Lower leg skin (tissue), 4 donors: ENCODE data around the gene BLID. TPM values are rescaled to one million over a fixed set of nuclear protein-coding genes. Genes with fewer than 3 reads are reported as not detected.

ENCODE experiments used
- DNase-seq, 2 donors: peaks; one replicate each; pipeline ENCODE4 v3.0.0-alpha.2; 2019; ENCODE audit warnings: low spot score in 2 of 2
- H3K4me3 ChIP-seq: fragments of 200-600 bp; sonication (generic); 2 replicates; pipeline ENCODE4 v1.5.1; 2017; ENCODE audit warnings: mild to moderate bottlenecking, low read depth; ENCODE audit not compliant: poor library complexity, severe bottlenecking
- POLR2A ChIP-seq, 2 donors: fragments of 450-650 bp; IDR thresholded peaks; one replicate each; pipeline ENCODE4 v1.6.1; 2016 to 2017; ENCODE audit warnings: antibody characterized with exemption in 2 of 2, mild to moderate bottlenecking in 1 of 2, moderate library complexity in 1 of 2
- WGBS, 2 donors: methylation state at CpG; one replicate each; pipeline ENCODE4 v1.1.5; 2018; 5-methylcytosine and 5-hydroxymethylcytosine counted together
- intact Hi-C: fragments of 100-400 bp; cut with DNase I; formaldehyde crosslinking; loops from one replicate; pipeline ENCODE4 v1.15.0; 2023; ENCODE audit warnings: low total_unique reads
- total RNA-seq, 4 donors: library from RNA; depleted of rRNA; stranded (reverse); fragments of >200 nt; gene quantifications; one replicate each; pipeline ENCODE4 v1.1.0, GENCODE V29; 2016
- TF ChIP-seq, protein P1 (sequence below), 3 donors: fragments of 450-650 bp; IDR thresholded peaks; one replicate each; pipeline ENCODE4 v1.5.1; 2016; ENCODE audit warnings: antibody characterized with exemption in 3 of 3, mild to moderate bottlenecking in 3 of 3, moderate library complexity in 2 of 3

Gene BLID
- total RNA-seq, 4 donors from 2014 or later: 0.75 TPM; not detected in 3

GRCh38 chr11:122102426-122102825 lies 13.6 kb downstream of the BLID start:
- intact Hi-C loops: no loop called here
- TF ChIP-seq POLR2A (IDR thresholded peaks at IDR 0.05): no peak
- TF ChIP-seq, protein P1, sequence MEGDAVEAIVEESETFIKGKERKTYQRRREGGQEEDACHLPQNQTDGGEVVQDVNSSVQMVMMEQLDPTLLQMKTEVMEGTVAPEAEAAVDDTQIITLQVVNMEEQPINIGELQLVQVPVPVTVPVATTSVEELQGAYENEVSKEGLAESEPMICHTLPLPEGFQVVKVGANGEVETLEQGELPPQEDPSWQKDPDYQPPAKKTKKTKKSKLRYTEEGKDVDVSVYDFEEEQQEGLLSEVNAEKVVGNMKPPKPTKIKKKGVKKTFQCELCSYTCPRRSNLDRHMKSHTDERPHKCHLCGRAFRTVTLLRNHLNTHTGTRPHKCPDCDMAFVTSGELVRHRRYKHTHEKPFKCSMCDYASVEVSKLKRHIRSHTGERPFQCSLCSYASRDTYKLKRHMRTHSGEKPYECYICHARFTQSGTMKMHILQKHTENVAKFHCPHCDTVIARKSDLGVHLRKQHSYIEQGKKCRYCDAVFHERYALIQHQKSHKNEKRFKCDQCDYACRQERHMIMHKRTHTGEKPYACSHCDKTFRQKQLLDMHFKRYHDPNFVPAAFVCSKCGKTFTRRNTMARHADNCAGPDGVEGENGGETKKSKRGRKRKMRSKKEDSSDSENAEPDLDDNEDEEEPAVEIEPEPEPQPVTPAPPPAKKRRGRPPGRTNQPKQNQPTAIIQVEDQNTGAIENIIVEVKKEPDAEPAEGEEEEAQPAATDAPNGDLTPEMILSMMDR (IDR thresholded peaks at IDR 0.05): no peak
- H3K4me3 ChIP-seq: no peak overlapping the region
- WGBS, 2 donors: 79 to 82% methylated on average over 4 of the region's 4 CpGs
- no peak for DNase-seq

- intact Hi-C loops: no loop called here
- TF ChIP-seq, protein P1 (IDR thresholded peaks at IDR 0.05): peak in 1 of 3 donors; percentile 12
- no peak for TF ChIP-seq POLR2A (IDR thresholded peaks at IDR 0.05)
- 5 to 6% methylated on average over 13 of the region's 13 CpGs for WGBS, 2 donors
- peak overlapping the region; percentile 30 for H3K4me3 ChIP-seq
- DNase-seq: peak; percentile 48 to 87
Measured at GRCh38 chr11:122101625-122102291, 14.3 kb downstream of the BLID start.

DNA sequence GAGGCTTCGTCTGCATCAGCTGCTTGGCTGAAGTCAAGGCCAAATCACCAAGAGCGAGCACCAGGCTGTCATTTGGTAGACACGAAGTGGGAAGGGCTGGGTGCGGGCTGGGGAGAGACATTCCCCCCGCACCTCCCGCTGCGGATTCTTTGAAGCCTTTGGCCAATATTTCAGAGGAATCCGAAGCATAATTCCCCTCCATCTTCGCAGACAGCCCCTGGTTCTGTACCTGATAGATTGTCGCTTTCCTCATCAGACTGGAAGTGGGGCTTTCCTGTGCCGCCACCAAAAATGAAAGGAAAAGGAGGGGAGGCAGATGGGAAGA lies 15.3 kb downstream of the BLID start:
- intact Hi-C loops: no loop called here
- DNase-seq: peak in 1 of 2 donors; percentile 88

GRCh38 chr11:122100037-122100755 lies 15.8 kb downstream of the BLID start:
- 6 to 9% methylated on average over 27 of the region's 27 CpGs for WGBS, 2 donors
- TF ChIP-seq, protein P1 (IDR thresholded peaks at IDR 0.05): no peak
- no peak for TF ChIP-seq POLR2A (IDR thresholded peaks at IDR 0.05)
- intact Hi-C loops: no loop called here
- H3K4me3 ChIP-seq: peak overlapping the region; percentile 30
- DNase-seq: peak; percentile 42 to 93

More for the DNA sequence above, 15.3 kb downstream of the BLID start:
- peak overlapping the region; percentile 30 for H3K4me3 ChIP-seq
- TF ChIP-seq POLR2A (IDR thresholded peaks at IDR 0.05): no peak
- TF ChIP-seq, protein P1 (IDR thresholded peaks at IDR 0.05): no peak
- 11 to 12% methylated on average over 11 of the region's 11 CpGs for WGBS, 2 donors

GRCh38 chr11:122099374-122100036 lies 16.5 kb downstream of the BLID start:
- peak overlapping the region; percentile 26 for H3K4me3 ChIP-seq
- TF ChIP-seq, protein P1 (IDR thresholded peaks at IDR 0.05): no peak
- no peak for TF ChIP-seq POLR2A (IDR thresholded peaks at IDR 0.05)
- 24 to 38% methylated on average over 13 of the region's 13 CpGs for WGBS, 2 donors
- intact Hi-C loops: no loop called here
- DNase-seq: no peak
